HCEC 1CT (cell line): ENCODE data around the gene CCNK.
A peak's percentile ranks its signal among the peaks of the same experiment; 100 is the strongest.

ENCODE experiments used
- DNase-seq: peaks from one replicate; pipeline ENCODE4 v3.0.0-alpha.2; 2017

CCNK gene

DNA sequence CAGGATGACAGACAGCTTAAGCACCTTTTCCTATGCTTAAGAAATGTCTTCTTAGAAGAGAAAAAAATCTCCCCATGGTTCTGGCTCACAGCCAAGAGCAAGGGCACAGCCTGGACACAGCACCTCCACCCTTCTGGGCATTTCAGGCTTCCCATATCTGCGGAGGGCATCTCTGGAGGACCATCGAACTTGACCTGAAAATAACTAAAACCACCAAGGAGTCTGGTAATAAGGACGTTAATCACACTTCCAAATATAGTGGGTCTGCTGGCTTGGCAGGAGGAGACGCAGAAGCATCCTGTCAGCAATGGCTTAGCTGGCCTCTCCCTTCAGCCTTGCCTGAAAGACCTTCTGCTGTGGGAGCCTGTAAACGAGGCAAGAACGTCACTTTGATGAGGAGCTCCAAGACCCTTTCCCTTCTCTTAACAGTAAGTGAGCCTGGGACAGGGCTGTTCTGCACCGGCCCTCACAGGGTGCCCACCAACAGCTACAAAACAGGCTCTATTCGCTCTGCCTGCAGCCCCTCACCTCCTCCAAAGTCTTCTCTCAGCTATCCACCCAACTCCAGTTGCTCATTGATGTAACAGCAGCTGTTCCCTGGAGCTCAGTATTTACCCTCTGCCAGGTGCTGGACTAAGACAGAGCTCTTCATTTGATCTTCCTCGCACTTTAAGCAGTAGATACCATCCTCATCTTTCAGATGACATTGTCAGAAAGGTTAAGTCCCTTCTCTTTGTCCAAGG is 13.7 kb upstream of the CCNK start:
- no peak for DNase-seq

GRCh38 chr14:99468081-99468480 is 13.1 kb upstream of the CCNK start:
- DNase-seq = no peak

DNA sequence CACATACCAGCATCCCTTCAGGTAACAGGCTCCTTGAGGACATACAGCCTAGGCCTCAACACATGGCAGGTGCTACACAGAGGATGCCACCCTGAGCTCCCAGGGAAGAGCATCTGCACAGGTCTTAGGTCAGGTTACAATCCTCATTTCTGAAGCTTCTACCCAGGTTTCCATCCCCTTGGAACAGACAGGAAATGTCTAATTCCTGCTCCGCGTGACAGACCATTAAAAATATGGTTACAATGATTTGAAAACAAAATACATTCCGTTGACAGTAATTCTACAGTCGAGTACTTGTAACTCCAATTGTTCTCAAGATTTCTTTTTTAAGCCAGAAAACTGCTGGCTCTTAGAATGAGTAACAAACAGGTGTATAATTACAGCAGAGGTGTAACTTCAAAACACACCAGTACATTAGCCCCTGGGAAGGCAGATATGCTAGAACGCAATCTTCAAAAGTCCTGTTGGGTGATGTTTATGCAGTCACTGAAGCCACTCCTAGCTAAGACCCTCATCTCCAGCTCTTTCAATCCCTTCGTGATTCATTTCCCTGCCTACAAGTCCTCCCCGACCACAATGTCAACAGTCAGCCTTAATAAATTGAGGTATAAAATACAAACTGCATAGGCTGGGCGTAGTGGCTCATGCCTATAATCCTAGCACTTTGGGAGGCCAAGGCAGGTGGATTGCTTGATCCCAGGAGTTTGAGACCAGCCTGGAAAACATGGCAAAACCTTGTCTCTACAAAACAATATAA is 12.2 kb upstream of the CCNK start:
- no peak for DNase-seq

GRCh38 chr14:99471731-99472130 is 9.5 kb upstream of the CCNK start:
- DNase-seq = no peak

DNA sequence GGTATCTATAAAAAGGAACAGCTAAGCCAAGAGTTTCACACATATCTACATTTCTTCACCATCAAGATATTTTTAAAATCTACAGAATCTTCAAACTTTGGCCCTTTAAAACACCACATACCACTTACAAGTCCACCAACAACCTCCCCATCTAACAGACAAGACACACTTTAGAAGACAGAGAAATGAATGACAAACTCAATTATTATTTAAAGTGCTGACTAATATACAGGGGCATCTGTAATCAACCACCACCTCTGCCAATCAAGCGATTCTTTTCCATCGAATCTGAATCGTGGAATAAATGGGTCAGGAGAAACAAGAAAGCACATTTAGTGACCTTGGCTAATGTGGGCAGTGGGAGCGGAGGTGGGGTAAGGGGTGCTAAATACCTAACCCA is 8.3 kb upstream of the CCNK start:
- no peak for DNase-seq

- no peak for DNase-seq
These were observed 7.8 kb upstream of the CCNK start for GRCh38 chr14:99473458-99473857.

- no peak for DNase-seq
These were observed 6.0 kb upstream of the CCNK start for GRCh38 chr14:99475179-99475578.

DNA sequence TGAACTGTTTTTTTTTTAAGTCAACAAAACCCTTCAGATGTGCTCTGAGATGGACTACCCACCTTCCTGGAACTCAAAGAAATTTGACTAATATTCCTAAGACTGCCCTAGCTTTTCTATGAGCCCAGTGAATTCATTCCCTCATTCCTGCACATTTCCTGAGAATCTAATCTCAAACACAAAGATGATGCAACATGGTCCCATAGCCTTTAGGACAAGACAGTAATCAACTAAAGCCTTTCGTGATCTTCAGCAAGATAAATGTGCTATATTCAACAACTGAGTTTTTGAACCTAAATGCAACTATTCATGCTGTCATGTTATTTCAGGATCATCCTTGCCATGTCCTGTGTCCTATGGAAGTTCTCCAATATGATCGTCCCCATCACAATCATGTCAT is 5.5 kb upstream of the CCNK start:
- no peak for DNase-seq

DNA sequence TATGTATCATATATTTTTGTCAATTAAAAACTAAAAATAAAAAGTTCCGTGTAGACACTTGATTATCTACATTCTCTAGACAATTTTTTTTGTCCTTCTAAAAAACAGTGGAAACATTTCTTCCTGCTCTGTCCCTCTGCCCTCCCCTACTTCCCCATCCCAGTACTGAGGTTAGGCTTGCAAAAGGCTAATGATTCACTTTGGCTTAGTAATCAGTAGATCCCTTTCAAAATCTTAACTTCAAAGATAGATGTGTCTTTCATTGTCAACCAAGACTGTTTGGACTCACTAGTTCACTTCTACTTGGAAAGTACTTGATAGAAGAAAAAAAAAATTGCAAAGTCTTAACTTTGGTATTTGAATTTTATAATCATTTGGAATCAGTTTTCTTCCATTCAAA is 4.3 kb upstream of the CCNK start:
- peak; percentile 37 for DNase-seq

DNA sequence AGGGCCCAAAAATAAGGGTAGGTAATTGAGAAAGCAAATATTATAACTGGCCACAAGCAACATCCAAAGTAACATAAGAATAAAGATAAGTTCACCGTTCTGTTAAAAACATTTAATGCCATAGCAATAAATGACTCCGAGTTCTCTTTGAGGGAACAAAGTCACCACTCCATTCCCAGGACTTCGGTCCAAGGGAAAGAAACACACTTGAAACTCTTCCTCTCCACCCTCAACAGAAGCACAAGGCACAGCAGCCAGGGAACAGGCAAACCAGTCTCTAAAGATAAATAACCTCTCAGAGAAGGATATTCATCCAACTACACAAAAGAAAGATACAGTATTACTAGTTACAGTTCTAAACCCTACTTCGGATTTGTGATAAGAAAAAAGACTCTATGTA is 3.1 kb upstream of the CCNK start:
- DNase-seq = no peak

DNA sequence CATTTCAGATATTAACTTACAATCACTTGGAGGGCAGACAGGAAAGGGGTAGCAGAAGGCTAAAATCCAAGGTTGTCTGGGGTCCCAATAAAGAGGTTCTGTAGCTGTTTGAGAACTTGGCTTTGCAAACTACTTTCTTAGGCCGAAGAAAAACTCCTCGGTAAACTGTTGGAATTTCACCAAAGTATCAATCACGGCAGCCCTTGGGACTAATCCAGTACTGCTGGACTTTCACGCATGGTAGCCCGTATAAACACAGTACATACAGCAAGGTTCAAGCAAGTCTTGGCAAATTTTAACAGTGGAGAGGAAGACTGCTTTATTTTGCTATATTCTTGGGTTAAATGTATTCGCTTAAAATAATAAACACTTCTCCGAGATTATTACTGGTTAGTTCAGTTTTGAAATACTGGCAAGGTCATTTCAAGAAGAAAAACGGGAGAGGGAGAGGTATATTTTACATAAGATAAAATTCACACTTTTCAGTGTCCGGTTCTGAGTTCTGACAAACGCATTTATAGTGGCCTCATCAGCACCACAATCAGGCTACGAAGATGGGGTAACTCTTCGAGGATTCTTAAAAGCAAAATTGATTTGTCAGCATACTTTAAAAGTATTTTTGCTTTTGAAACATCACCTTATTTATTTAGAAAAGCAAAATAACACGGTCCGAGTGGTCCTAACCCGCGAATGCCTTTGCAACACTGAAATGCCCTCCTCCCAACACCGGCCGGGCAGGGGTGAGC is 1.9 kb upstream of the CCNK start:
- DNase-seq = no peak

DNA sequence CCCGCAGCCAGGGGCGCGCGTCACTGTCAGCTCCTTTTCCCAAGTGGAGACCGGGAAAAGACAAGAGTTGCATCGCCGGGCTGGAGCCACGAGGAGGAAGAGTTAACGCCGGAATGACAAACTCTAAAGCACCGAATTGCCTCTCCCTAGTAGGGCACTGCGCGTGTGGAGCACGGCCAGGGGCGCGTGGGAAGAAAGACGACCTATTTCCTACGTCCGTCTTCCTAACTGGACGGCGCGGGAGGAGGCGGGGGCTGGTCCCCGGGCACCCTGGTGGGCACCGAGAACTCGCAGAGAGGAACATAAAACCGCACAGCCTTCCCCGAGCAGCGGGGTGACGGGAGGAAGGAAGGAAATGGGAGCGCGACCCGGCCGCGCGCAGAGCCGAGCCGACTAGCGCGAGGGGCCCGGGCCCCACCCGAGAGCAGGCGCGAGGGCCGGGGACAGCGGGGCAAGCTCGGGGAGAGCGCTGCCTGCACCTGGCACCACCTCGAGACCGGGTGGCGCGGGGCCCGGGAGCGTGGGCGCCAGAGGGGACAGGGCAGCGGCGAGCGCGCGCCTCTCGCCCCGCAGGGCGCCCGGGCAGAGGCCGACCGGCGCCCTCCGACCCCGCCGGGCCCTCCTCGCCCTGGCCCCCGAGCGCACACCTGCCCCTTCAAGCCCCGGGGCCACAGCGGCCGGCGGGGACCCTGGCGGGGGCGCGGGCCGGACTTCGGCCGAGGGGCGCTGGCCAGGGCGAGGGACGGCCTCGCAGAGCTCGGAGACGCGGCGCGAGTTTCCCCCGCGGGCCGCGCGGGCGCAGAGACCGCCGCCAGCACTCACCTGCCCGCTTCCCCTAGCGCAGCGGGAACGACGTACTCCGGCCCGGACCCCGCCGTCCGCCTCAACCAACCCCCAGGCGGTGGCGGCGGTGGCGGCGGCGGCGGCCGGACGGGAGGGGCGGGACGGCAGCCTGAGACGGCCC is 1.0 kb upstream of the CCNK start, which contains the start of gene SETD3:
Gene SETD3, minus strand, starts transcription at position 954 of the 964 bp plus-strand sequence. CDS start 15,054 bp downstream, outside the sequence.
- DNase-seq = peak; percentile 59

DNA sequence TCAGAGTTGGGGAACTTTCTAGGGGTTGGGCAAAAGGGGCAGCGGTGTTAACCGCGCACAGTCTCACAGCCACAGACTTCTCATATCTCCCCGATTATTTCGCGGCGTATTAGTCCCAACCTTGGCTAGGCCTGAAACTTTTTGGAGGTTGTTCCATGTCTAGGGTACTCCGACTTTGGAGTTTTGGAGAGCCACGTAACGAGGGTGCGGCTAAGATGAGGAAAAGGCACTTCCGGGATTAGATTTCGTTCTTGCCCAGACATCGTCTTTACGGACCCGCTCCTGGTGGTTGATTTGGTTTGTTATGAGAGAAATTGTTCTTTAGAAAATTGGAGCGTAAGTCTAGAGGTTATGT is 513 bp downstream of the CCNK start:
- peak; percentile 31 for DNase-seq

GRCh38 chr14:99484106-99484505 is 2.9 kb downstream of the CCNK start:
- DNase-seq = no peak

DNA sequence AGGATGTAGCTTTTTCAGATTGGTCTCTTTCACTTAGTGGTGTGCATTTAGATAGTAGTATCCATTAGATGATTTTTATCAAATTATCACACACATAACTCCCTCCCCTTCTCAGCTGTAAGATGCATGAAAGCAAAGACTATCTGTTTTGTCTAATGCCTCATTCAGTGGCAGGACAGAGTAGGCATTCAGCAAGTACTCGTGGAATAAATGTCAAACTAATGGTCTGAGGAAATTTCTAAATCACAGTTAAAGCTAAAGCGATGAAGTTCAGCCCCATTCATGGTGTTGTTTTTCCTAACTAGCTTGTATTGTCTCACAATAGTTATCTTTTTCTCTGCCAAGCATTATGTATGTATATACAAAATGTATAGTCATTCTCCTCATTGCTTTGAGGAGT is 16.1 kb downstream of the CCNK start:
- DNase-seq = no peak

DNA sequence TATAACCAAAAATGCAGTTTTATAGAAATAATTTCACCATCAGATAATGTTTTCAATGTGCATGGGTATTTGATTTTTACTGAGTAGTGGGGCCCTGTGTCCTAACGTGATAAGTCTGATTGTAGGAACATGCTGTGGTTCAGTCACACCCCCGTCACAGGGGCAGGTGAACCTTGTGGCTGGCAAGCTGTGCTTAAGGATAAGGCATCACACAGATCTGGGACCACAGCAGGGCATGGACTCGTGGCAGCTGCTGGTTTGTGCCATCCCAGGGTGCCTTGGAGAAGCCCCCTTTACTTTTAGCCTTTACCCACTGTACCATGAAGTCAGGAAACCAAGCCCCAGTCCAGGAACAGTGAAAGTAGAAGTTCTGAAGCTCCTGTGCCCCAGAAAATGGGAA is 16.7 kb downstream of the CCNK start:
- no peak for DNase-seq

DNA sequence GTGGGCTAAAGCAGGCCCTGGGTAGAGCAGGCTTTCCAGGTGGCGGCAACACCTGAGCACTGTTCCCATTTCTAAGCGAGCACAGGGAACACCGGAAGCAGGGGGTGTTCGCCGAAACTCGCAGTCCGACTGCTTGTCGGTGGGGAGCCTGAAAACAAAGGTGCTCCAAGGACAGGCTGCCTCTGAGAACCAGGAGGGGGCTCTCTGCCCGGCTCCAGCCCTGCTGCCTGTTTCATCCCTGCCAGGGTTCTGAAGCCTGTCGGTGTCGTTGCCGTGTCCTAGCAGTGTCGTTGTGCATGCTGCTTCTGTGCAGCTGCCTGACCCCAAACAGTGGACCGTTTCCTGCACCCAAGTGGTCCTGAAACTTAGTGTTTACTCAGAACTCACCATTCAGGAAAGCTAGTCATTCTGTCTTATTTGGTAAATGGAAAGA is 21.8 kb downstream of the CCNK start:
- no peak for DNase-seq

- DNase-seq = no peak
These were observed 22.7 kb downstream of the CCNK start for GRCh38 chr14:99503848-99504453.

- DNase-seq = no peak
These were observed 23.9 kb downstream of the CCNK start for GRCh38 chr14:99505089-99505488.

- no peak for DNase-seq
These were observed 25.1 kb downstream of the CCNK start for GRCh38 chr14:99506276-99506675.

GRCh38 chr14:99507860-99508640 is 26.8 kb downstream of the CCNK start:
- DNase-seq = no peak
